Spleen (tissue), 11 donors: ENCODE results near the gene CEP72. TPM values are rescaled to one million over a fixed set of nuclear protein-coding genes. Genes with fewer than 3 reads are reported as not detected.

ENCODE experiments used
- DNase-seq: peaks from one replicate; pipeline ENCODE4 v3.0.0-alpha.2; 2020
- H3K27ac ChIP-seq, 8 donors: fragments of 200-600 bp; sonication (generic) in 7 of 8; 1 replicate in 4 of 8; 2 replicates in 4 of 8; pipeline versions ENCODE4 v1.5.0 to v1.8.0; 2016 to 2021; ENCODE audit warnings: inconsistent platforms in 4 of 8, mild to moderate bottlenecking in 4 of 8, moderate library complexity in 1 of 8
- H3K27me3 ChIP-seq, 7 donors: fragments of 200-600 bp; sonication (generic) in 6 of 7; replicated peaks in 1 of 7; 1 replicate in 4 of 7; 2 replicates in 3 of 7; pipeline versions ENCODE4 v1.5.0 to v1.8.0; 2016 to 2021; ENCODE audit warnings: inconsistent platforms in 3 of 7, mild to moderate bottlenecking in 1 of 7
- H3K36me3 ChIP-seq, 6 donors: fragments of 200-600 bp; sonication (generic) in 5 of 6; 1 replicate in 4 of 6; 2 replicates in 2 of 6; pipeline versions ENCODE4 v1.5.0 to v1.8.0; 2016 to 2021; ENCODE audit warnings: inconsistent platforms in 2 of 6
- H3K4me1 ChIP-seq, 6 donors: fragments of 200-600 bp; sonication (generic) in 5 of 6; 1 replicate in 3 of 6; 2 replicates in 3 of 6; pipeline versions ENCODE4 v1.5.0 to v1.8.0; 2016 to 2021; ENCODE audit warnings: inconsistent platforms in 3 of 6
- H3K4me3 ChIP-seq, 8 donors: fragments of 200-600 bp; sonication (generic) in 7 of 8; 1 replicate in 4 of 8; 2 replicates in 4 of 8; pipeline versions ENCODE4 v1.5.0 to v1.8.0; 2016 to 2021; ENCODE audit warnings: inconsistent platforms in 4 of 8, mild to moderate bottlenecking in 4 of 8, moderate library complexity in 2 of 8
- H3K9me3 ChIP-seq, 8 donors: fragments of 200-600 bp; sonication (generic) in 7 of 8; 1 replicate in 4 of 8; 2 replicates in 4 of 8; pipeline versions ENCODE4 v1.5.0 to v1.8.0; 2016 to 2021; ENCODE audit warnings: inconsistent platforms in 4 of 8
- CTCF ChIP-seq, 11 experiments: fragments of 200-600 bp in 7 of 11; fragments of 450-650 bp in 4 of 11; sonication (generic) in 4 of 11; IDR thresholded peaks in 8 of 11; conservative IDR thresholded peaks in 3 of 11; 1 replicate in 7 of 11; 2 replicates in 4 of 11; pipeline versions ENCODE4 v1.4.0 to v1.8.0; 2016 to 2021; ENCODE audit warnings: antibody characterized with exemption in 11 of 11, inconsistent platforms in 4 of 11, mild to moderate bottlenecking in 1 of 11
- POLR2A ChIP-seq, 3 donors: fragments of 450-650 bp; IDR thresholded peaks; one replicate each; pipeline ENCODE4 v1.5.1; 2017; ENCODE audit warnings: antibody characterized with exemption in 3 of 3, mild to moderate bottlenecking in 1 of 3
- POLR2AphosphoS5 ChIP-seq, 3 donors: sonication (generic); formaldehyde crosslinking; IDR thresholded peaks; one replicate each; pipeline ENCODE4 v1.5.1; 2017; ENCODE audit warnings: antibody characterized with exemption in 3 of 3
- WGBS, 5 donors: extraction: QIAGEN DNeasy Blood & Tissue Kit in 3 of 5; methylation state at CpG; one replicate each; pipeline versions ENCODE4 v1.1.5 to v1.1.7; 2013 to 2018; 5-methylcytosine and 5-hydroxymethylcytosine counted together
- intact Hi-C: fragments of 100-400 bp; cut with DNase I; formaldehyde crosslinking; loops from one replicate; pipeline ENCODE4 v1.15.0; 2023; ENCODE audit warnings: low total_unique reads
- polyA plus RNA-seq, 3 donors: library from polyadenylated mRNA; stranded (reverse); fragments of 200-250 nt; gene quantifications; one replicate each; pipeline ENCODE4 v1.2.1, GENCODE V29; 2013
- total RNA-seq, 7 donors: library from RNA; depleted of rRNA in 3 of 7; stranded (reverse); fragments of >200 nt in 3 of 7; fragmentation: NEBNext Ultra II Directional in 4 of 7; extraction: Animal tissue kit (Norgen Biotek cat#: 25700) in 4 of 7; gene quantifications; one replicate each; pipeline versions ENCODE4 v1.1.0 to v1.2.1, GENCODE V29; 2016 to 2021
- donor health status: healthy with polysubstance abuse.
- donor health status: DM: no; HTN: no; CAD: no; lungs with moderate emphysema.
- donor health status: DM: no; HTN: no; CAD: no.
- donor health status: Bipolar disorder and iron deficiency.
- donor health status: healthy.
- donor health status: DM: no; HTN: no; CAD: no.
- donor health status: DM: yes; HTN: yes; CAD: no.

The CEP72 gene
- total and polyA plus RNA-seq, 10 donors = 2.1 to 13.1 (median 9.0) TPM

- WGBS, 5 donors = 90 to 95% (median 94%) methylated on average over 14 to 16 of the region's 16 CpGs
- H3K27me3 ChIP-seq = no peaks in the 10 kb centered on the region
- peak; percentile 51 for DNase-seq
- TF ChIP-seq CTCF (IDR thresholded peaks at IDR 0.05 in 8 of 11, conservative IDR thresholded peaks at IDR 0.05 in 3 of 11) (no peak), POLR2AphosphoS5 (IDR thresholded peaks at IDR 0.05) (no peak), POLR2A (IDR thresholded peaks at IDR 0.05) (no peak)
- H3K9me3 ChIP-seq = no peaks in the 10 kb centered on the region
- H3K4me3 ChIP-seq = no peak overlapping the region
- peaks cover 0 to 58% (median 18%) of the 10 kb centered on the region in 6 donors for H3K36me3 ChIP-seq
- intact Hi-C loops = no loop called here
- no peaks in the 10 kb centered on the region for H3K4me1 ChIP-seq
- H3K27ac ChIP-seq = no peak overlapping the region
Measured at GRCh38 chr5:651296-652022, 39.3 kb downstream of the CEP72 start.

GRCh38 chr5:652023-652515, 39.9 kb downstream of the CEP72 start:
- Histone ChIP-seq H3K27me3 (no peaks in the 10 kb centered on the region), H3K4me3 (no peak overlapping the region), H3K4me1 (no peaks in the 10 kb centered on the region), H3K9me3 (no peaks in the 10 kb centered on the region), H3K27ac (no peak overlapping the region), H3K36me3 (peaks cover 0 to 56% (median 17%) of the 10 kb centered on the region in 6 donors)
- WGBS, 5 donors = 92 to 97% (median 96%) methylated on average over 6 to 8 of the region's 8 CpGs
- TF ChIP-seq POLR2A (IDR thresholded peaks at IDR 0.05) = no peak
- TF ChIP-seq POLR2AphosphoS5 (IDR thresholded peaks at IDR 0.05) = no peak
- no peak for TF ChIP-seq CTCF (IDR thresholded peaks at IDR 0.05 in 8 of 11, conservative IDR thresholded peaks at IDR 0.05 in 3 of 11)
- DNase-seq = no peak
- intact Hi-C loops = no loop called here

- H3K9me3 ChIP-seq = peaks cover 0 to 4% (median 0%) of the 10 kb centered on the region in 8 donors
- WGBS, 5 donors = 89 to 99% (median 95%) methylated on average over 4 to 11 of the region's 11 CpGs
- TF ChIP-seq POLR2A (IDR thresholded peaks at IDR 0.05) = no peak
- TF ChIP-seq CTCF (IDR thresholded peaks at IDR 0.05 in 8 of 11, conservative IDR thresholded peaks at IDR 0.05 in 3 of 11) = no peak
- TF ChIP-seq POLR2AphosphoS5 (IDR thresholded peaks at IDR 0.05) = no peak
- intact Hi-C loops = no loop called here
- H3K36me3 ChIP-seq = peaks cover 0 to 56% (median 19%) of the 10 kb centered on the region in 6 donors
- no peak overlapping the region for H3K27ac ChIP-seq
- no peaks in the 10 kb centered on the region for H3K4me1 ChIP-seq
- no peaks in the 10 kb centered on the region for H3K27me3 ChIP-seq
- peak; percentile 69 for DNase-seq
- no peak overlapping the region for H3K4me3 ChIP-seq
Measured at GRCh38 chr5:652773-653350, 40.7 kb downstream of the CEP72 start.
